NCI-H128 (cell line): ENCODE measurements around the gene FAM133A.
A peak's percentile ranks its signal among the peaks of the same experiment; 100 is the strongest.

Experiments used
- DNase-seq: peaks from one replicate; lab custom pipeline; 2025; ENCODE audit not compliant: unreplicated experiment; lab: John Stamatoyannopoulos, UW

Gene FAM133A

GRCh38 chrX:93673869-93674271, at the start of gene FAM133A:
Gene FAM133A, plus strand, starts transcription at chrX:93674206. Its CDS starts 35,214 bp downstream, at chrX:93709420.
- no peak for DNase-seq

GRCh38 chrX:93637591-93637990, 36.4 kb upstream of the FAM133A start:
- no peak for DNase-seq

GRCh38 chrX:93649381-93649780, 24.6 kb upstream of the FAM133A start:
- no peak for DNase-seq

GRCh38 chrX:93660575-93660974, 13.4 kb upstream of the FAM133A start:
- DNase-seq, result no peak

GRCh38 chrX:93673056-93673868, 744 bp upstream of the FAM133A start, which contains the start of gene NAP1L3:
Gene NAP1L3, minus strand, starts transcription at chrX:93673578. Its CDS starts 274 bp downstream, at chrX:93673304.
- DNase-seq, result peak; percentile 13

GRCh38 chrX:93695981-93696380, 22.0 kb downstream of the FAM133A start:
- no peak for DNase-seq

DNA sequence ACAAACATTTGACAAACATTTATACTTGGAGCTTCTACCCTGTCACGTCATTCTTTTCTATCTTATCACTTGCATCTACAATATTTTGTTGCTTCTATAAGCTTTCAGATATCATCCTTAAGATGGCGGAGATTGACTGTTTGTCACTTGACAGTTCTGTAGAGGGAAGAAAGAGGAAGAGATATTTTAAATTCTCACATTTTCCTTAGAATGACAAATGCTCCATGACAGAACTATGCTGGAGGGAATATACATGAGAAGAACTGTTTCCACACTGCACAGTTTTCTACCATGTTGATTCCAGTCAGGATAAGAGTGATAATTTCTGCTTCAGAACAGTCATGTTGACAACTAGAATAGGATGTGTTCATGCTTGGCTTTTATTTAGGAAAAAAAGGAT, 29.7 kb downstream of the FAM133A start:
- no peak for DNase-seq

DNA sequence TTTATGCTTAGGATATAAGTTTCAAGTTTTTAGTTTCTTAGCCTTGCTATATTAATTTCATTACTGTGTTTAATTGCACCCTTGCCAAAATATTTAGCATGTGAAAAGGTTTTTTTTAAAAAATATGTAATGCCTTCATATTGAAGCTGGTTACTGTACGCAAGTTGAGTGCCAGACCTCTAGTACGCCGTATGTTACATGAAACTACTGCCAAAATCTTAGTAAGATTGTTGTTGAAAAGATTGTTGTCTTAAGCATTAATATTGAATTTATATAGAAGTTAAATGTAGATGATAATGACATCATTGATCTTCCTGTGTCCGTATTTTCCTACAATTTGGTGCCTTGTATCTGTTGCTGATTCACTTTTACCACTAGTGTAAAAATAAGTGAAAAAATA, 37.1 kb downstream of the FAM133A start:
- DNase-seq, result no peak

DNA sequence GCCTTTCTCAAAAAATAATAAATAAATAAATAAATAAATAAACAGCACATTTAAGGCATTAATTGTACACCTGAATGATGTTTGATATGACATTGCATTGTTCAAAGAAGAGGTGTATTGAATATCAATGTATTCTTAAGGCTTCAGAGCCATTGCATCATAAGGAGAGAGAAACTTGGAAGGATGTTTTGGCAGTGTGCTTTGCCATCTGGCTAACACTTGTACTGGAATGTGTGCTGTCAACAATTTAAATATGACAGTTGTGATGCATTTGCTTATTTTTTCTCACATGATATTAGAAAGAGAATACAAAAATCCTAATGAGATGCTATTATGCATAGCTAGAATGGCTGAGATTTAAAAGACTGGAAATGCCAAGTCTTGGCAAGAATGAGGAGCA, 67.8 kb downstream of the FAM133A start:
- no peak for DNase-seq

DNA sequence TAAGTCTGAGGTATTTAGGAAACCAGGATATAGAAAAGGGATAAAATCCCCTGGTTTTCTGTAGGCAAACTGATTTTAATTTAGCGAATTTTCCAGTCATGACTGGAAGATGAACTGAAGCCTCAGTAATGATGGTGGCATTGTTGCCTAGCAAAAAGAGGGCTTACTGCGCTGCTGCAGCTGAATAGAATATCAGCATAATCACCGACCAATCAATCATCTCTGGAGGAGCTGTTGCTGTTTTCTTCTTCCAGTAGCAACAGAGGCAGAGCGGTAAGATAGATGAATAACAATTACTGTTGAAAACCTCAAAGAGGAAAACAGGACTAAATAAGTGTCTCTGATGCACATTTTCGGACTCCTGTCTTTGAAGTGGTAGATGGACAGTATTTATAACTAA, 86.2 kb downstream of the FAM133A start:
- no peak for DNase-seq
